ENCODE data around the gene SYNGR3. TPM values are rescaled to one million over a fixed set of nuclear protein-coding genes. Genes with fewer than 3 reads are reported as not detected.

The SYNGR3 gene
- total and polyA plus RNA-seq, 2 of the 13 experiments (the other 11 are each of a cell fraction or from before 2014, with no cell fraction given), result 0.97 to 5.7 TPM

DNA sequence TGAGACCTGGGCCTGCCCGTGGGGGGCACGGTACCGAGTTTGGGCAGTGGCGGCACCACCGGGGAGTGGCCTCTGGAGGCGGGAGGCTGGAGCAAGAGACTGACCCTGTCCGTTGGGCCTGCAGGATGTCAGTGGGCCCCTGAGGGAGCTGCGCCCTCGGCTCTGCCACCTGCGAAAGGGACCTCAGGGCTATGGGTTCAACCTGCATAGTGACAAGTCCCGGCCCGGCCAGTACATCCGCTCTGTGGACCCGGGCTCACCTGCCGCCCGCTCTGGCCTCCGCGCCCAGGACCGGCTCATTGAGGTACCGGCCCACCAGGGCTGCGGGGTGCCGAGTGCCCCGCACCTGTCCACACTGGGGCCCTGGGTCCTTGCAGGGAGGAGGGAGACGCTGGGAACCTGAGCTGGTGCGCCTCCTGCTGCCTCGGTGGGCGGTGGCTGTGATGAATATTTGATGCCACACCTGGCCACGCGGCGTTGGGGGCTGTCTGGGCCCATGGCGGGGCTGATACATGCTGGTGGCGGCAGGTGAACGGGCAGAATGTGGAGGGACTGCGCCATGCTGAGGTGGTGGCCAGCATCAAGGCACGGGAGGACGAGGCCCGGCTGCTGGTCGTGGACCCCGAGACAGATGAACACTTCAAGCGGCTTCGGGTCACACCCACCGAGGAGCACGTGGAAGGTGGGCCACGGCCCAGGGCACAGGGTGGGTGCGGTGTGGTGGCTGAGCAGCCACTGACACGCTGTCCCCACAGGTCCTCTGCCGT lies 46.6 kb downstream of the SYNGR3 start (continued):
- TF ChIP-seq ZBTB34 (CRISPR knock-in tag; IDR thresholded peaks at IDR 0.05), result peak; percentile 45; the same call in 1 of the 2 replicates
- no peak for TF ChIP-seq ZNF572 (CRISPR knock-in tag; IDR thresholded peaks at IDR 0.05)
- peak; percentile 13; the same call in 1 of the 2 replicates for TF ChIP-seq ZNF552 (CRISPR knock-in tag; IDR thresholded peaks at IDR 0.05; ENCODE audit: borderline replicate concordance)
- no peak for TF ChIP-seq ZNF589 (CRISPR knock-in tag; conservative IDR thresholded peaks at IDR 0.05)
- peak; percentile 42; the same call in 1 of the 2 replicates for TF ChIP-seq ZNF263 (CRISPR knock-in tag; IDR thresholded peaks at IDR 0.05)
- no peak for TF ChIP-seq ZNF781 (CRISPR knock-in tag; IDR thresholded peaks at IDR 0.05; ENCODE audit: borderline replicate concordance, not compliant biosample characterization)
- no peak for TF ChIP-seq PTBP1 (IDR thresholded peaks at IDR 0.05; ENCODE audit: low read depth, low read length, poor library complexity, severe bottlenecking)
- TF ChIP-seq HOXA3 (CRISPR knock-in tag; IDR thresholded peaks at IDR 0.05), result 0 out of 2 replicates have a peak, but pooled peaks have one; percentile 5
- peak; percentile 10; the same call in 1 of the 2 replicates for TF ChIP-seq NFKB2 (CRISPR knock-in tag; IDR thresholded peaks at IDR 0.05; ENCODE audit: borderline replicate concordance)
- TF ChIP-seq FUBP1 (CRISPR knock-in tag; IDR thresholded peaks at IDR 0.05; ENCODE audit: borderline replicate concordance), result no peak
- 0 out of 2 replicates have a peak, but pooled peaks have one; percentile 0 for TF ChIP-seq THAP9 (CRISPR knock-in tag; IDR thresholded peaks at IDR 0.05; ENCODE audit: borderline replicate concordance)
- TF ChIP-seq ZNF44 (CRISPR knock-in tag; IDR thresholded peaks at IDR 0.05), result 0 out of 2 replicates have a peak, but pooled peaks have one; percentile 10
- TF ChIP-seq FIP1L1 (IDR thresholded peaks at IDR 0.05; ENCODE audit: borderline replicate concordance, insufficient read depth, low read depth, low read length), result no peak
- TF ChIP-seq ZNF414 (CRISPR knock-in tag; IDR thresholded peaks at IDR 0.05), result no peak
- TF ChIP-seq AGO1 (IDR thresholded peaks at IDR 0.05; ENCODE audit: low read depth, low read length, poor library complexity, severe bottlenecking), result peak; percentile 50
- TF ChIP-seq PAXIP1 (CRISPR knock-in tag; conservative IDR thresholded peaks at IDR 0.05), result no peak

All from HepG2 (cell line).